Femur (tissue), 1 donor: ENCODE measurements around the gene ILF2.

ENCODE experiments used
- DNase-seq: peaks from one replicate; pipeline ENCODE4 v3.0.0-alpha.2; 2017

The ILF2 gene

GRCh38 chr1:153626904-153627714, 43.7 kb downstream of the ILF2 start, which contains the start of gene S100A13:
S100A13 (minus strand) TSS chr1:153627505; CDS start chr1:153626472, 1,033 bp downstream.
- peak; percentile 90 for DNase-seq

- no peak for DNase-seq
Measured at GRCh38 chr1:153626477-153626903, 44.3 kb downstream of the ILF2 start.

DNA sequence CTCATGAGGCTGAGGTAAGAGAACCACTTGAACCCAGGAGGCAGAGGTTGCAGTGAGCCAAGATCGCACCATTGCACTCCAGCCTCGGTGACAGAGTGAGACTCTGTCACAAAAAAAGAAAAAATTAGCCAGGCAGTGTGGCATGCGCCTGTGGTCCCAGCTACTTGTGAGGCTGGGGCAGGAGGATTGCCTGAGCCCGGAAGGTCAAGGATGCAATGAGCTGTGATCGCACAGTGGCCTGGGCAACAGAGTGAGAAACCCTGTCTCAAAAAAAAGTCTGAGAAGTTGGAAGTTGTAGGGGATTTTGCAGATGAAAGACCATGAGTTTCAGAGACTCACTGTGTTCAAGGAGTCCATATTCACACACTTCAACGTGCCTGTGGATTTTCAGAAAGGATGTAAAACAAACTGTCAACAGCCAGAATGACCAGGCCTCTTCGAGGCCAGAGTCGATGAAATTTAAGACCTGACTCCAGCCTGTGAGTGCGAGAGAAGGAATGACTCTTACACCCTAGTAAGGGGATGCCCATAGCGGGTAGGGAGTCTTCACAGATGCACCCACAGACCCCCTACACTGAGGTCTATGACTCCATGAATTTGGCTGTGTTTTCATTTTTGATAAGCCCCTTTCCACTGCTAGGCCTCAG, 45.7 kb downstream of the ILF2 start:
- DNase-seq: no peak

GRCh38 chr1:153623101-153623500, 47.7 kb downstream of the ILF2 start:
- no peak for DNase-seq

- no peak for DNase-seq
Measured at GRCh38 chr1:153619171-153619570, 51.6 kb downstream of the ILF2 start.

DNA sequence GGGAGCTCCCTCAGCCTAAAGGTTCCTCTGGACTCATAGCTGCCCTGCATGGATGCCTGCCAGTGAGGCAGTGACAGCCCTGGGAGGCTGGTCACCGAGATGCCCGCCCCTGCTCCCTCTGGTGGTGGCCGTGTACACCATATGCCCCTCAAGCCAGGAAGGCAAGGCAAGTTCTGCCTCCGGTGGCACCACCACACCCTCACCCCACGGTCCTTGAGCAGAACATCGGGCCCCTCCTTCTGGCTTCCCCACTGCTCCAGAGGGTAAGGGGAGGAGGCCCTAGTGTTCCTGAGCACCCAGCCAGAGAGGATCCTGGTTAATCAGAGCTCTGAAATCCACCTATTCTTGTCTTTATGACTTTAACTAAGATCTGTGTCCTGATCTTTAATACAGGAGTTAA, 53.1 kb downstream of the ILF2 start:
- peak; percentile 87 for DNase-seq

GRCh38 chr1:153616917-153617311, 53.9 kb downstream of the ILF2 start:
- no peak for DNase-seq

- DNase-seq: no peak
Measured at GRCh38 chr1:153616144-153616916, 54.5 kb downstream of the ILF2 start, which contains the start of gene S100A14. S100A14 (minus strand) TSS chr1:153616325; CDS start chr1:153615858, 467 bp downstream.

- no peak for DNase-seq
Measured at GRCh38 chr1:153615406-153615805, 55.4 kb downstream of the ILF2 start.

- no peak for DNase-seq
Measured at GRCh38 chr1:153614906-153615305, 55.9 kb downstream of the ILF2 start.

DNA sequence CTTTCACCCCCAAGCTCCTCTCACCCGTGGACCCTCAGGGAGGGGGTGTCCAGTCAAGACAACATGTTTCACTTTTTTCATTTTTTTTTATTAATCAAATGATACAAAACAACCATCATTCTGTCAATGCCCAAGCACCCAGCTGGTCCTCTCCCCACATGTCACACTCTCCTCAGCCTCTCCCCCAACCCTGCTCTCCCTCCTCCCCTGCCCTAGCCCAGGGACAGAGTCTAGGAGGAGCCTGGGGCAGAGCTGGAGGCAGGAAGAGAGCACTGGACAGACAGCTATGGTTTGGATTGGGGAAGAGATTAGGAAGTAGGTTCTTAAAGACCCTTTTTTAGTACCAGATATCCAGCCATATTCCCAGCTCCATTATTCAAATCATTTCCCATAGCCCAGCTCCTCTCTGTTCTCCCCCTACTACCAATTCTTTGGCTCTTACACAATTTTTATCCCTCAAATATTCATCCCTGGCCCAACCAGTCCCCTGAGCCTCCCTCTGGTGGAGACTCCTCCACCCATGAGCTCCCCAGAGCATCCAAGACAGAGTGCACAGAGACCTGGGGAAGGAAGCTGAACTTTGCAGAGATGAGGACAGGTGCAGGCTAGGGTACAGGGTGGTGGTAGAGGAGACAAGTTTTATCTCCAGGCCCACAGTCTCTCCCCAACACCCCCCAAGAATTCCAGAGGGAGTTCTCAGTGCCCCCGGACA, 56.4 kb downstream of the ILF2 start:
- no peak for DNase-seq

GRCh38 chr1:153613406-153613805, 57.4 kb downstream of the ILF2 start:
- no peak for DNase-seq

- DNase-seq: peak; percentile 76
Measured at GRCh38 chr1:153612755-153613331, 58.0 kb downstream of the ILF2 start, which contains the start of gene S100A16. S100A16 (minus strand) TSS chr1:153613137; CDS start chr1:153608151, 4,986 bp downstream.

DNA sequence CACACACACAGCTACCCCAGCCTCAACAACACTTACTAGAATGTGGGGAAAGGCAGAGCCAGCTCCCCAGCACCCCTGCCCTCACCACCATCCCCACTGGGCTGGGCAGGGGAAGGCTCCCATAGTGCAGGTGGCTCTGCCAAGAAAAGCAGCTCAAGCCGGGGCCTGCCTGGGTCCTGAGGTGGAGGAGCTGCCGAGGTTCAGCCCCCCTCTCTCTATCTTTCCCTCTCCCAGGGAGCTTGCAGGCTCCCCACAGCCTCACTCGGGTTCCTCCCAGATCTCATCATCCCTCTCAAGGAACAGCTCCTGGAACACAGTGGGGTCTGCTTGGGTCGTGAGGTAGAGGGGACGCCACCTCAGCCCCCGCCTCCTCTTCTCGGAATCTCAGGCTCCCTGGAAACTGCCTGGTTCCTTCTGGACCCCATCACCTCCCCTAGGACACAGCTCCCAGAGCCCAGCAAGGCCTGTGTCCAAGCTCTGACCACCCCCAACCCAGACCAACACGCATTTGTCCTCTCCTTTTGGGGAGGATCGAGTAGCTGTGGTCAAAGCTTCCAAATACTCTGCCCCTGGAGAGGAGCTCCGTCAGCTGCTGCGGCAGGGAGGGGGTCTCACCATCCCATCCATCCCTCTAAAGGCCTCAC, 58.6 kb downstream of the ILF2 start:
- no peak for DNase-seq
